NCI-H526 treated with DMSO at 0.1 percent for 48 hours (cell line): ENCODE data around the gene PGS1.

Source experiments
- DNase-seq: peaks from one replicate; lab custom pipeline; 2025; lab: John Stamatoyannopoulos, UW

The PGS1 gene

GRCh38 chr17:78427140-78427539 is 48.7 kb downstream of the PGS1 start:
- DNase-seq = no peak

GRCh38 chr17:78428025-78428575 is 49.7 kb downstream of the PGS1 start:
- DNase-seq = no peak

GRCh38 chr17:78428836-78429617 is 50.6 kb downstream of the PGS1 start:
- DNase-seq = no peak

GRCh38 chr17:78429618-78429995 is 51.2 kb downstream of the PGS1 start:
- DNase-seq = no peak

GRCh38 chr17:78430892-78431691 is 52.6 kb downstream of the PGS1 start:
- no peak for DNase-seq

- no peak for DNase-seq
Measured at GRCh38 chr17:78431692-78431958, 53.2 kb downstream of the PGS1 start.

GRCh38 chr17:78432226-78433012 is 54.0 kb downstream of the PGS1 start:
- no peak for DNase-seq

GRCh38 chr17:78433013-78433727 is 54.7 kb downstream of the PGS1 start:
- no peak for DNase-seq

- DNase-seq = no peak
Measured at GRCh38 chr17:78433780-78434335, 55.4 kb downstream of the PGS1 start.

- DNase-seq = no peak
Measured at GRCh38 chr17:78434455-78435329, 56.2 kb downstream of the PGS1 start.

GRCh38 chr17:78435330-78436005 is 57.0 kb downstream of the PGS1 start:
- DNase-seq = no peak

- no peak for DNase-seq
Measured at GRCh38 chr17:78437508-78438169, 59.2 kb downstream of the PGS1 start.

GRCh38 chr17:78438271-78438691 is 59.8 kb downstream of the PGS1 start:
- DNase-seq = no peak

- no peak for DNase-seq
Measured at GRCh38 chr17:78438694-78439325, 60.4 kb downstream of the PGS1 start.

GRCh38 chr17:78441271-78441971 is 63.0 kb downstream of the PGS1 start:
- DNase-seq = no peak

GRCh38 chr17:78442648-78443218 is 64.3 kb downstream of the PGS1 start:
- no peak for DNase-seq

GRCh38 chr17:78444392-78444791 is 65.9 kb downstream of the PGS1 start:
- no peak for DNase-seq

GRCh38 chr17:78446833-78447232 is 68.4 kb downstream of the PGS1 start:
- no peak for DNase-seq
